ENCODE data around the gene RAN. TPM values are rescaled to one million over a fixed set of nuclear protein-coding genes. Genes with fewer than 3 reads are reported as not detected.

The RAN gene
- total RNA-seq, 4 donors from 2014 or later, result 105 to 296 (median 232) TPM

GRCh38 chr12:130829391-130830245, 42.2 kb upstream of the RAN start:
- Histone ChIP-seq H3K36me3 (no peaks in the 10 kb centered on the region), H3K27ac (no peak overlapping the region), H3K4me1 (peaks cover 6% of the 10 kb centered on the region), H3K27me3 (no peaks in the 10 kb centered on the region), H3K9me3 (no peaks in the 10 kb centered on the region), H3K4me3 (no peak overlapping the region)
- DNase-seq (ENCODE audit: low spot score in 2 of 2), result peak in 1 of 2 donors; percentile 67
- no peak for TF ChIP-seq POLR2AphosphoS5 (IDR thresholded peaks at IDR 0.05)
- TF ChIP-seq, protein P1, sequence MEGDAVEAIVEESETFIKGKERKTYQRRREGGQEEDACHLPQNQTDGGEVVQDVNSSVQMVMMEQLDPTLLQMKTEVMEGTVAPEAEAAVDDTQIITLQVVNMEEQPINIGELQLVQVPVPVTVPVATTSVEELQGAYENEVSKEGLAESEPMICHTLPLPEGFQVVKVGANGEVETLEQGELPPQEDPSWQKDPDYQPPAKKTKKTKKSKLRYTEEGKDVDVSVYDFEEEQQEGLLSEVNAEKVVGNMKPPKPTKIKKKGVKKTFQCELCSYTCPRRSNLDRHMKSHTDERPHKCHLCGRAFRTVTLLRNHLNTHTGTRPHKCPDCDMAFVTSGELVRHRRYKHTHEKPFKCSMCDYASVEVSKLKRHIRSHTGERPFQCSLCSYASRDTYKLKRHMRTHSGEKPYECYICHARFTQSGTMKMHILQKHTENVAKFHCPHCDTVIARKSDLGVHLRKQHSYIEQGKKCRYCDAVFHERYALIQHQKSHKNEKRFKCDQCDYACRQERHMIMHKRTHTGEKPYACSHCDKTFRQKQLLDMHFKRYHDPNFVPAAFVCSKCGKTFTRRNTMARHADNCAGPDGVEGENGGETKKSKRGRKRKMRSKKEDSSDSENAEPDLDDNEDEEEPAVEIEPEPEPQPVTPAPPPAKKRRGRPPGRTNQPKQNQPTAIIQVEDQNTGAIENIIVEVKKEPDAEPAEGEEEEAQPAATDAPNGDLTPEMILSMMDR (IDR thresholded peaks at IDR 0.05), result no peak
- TF ChIP-seq EP300 (IDR thresholded peaks at IDR 0.05), result no peak
- TF ChIP-seq POLR2A (IDR thresholded peaks at IDR 0.05), result no peak
- 71% methylated on average over 13 of the region's 17 CpGs for WGBS

DNA sequence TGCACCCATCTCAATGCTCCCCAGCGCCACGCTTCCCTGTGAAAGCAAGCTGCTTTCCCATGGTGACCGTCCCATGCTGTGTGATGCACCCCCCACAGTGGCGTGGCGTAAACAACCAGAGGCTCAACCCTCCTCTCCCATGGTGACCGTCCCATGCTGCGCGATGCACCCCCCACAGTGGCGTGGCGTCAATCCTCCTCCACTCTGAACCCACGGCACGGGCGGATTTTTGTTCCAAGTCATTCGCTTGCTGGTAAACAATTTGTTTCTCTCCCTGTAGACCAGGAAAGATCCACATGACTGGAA, 41.7 kb upstream of the RAN start:
- Histone ChIP-seq H3K4me1 (peaks cover 6% of the 10 kb centered on the region), H3K36me3 (no peaks in the 10 kb centered on the region), H3K27me3 (no peaks in the 10 kb centered on the region), H3K4me3 (no peak overlapping the region), H3K9me3 (no peaks in the 10 kb centered on the region), H3K27ac (no peak overlapping the region)
- TF ChIP-seq POLR2A (IDR thresholded peaks at IDR 0.05) (no peak), EP300 (IDR thresholded peaks at IDR 0.05) (no peak), POLR2AphosphoS5 (IDR thresholded peaks at IDR 0.05) (no peak)
- TF ChIP-seq, protein P1 (IDR thresholded peaks at IDR 0.05), result no peak
- WGBS, result 87% methylated on average over 14 of the region's 14 CpGs
- DNase-seq (ENCODE audit: low spot score in 2 of 2), result peak in 1 of 2 donors; percentile 77

DNA sequence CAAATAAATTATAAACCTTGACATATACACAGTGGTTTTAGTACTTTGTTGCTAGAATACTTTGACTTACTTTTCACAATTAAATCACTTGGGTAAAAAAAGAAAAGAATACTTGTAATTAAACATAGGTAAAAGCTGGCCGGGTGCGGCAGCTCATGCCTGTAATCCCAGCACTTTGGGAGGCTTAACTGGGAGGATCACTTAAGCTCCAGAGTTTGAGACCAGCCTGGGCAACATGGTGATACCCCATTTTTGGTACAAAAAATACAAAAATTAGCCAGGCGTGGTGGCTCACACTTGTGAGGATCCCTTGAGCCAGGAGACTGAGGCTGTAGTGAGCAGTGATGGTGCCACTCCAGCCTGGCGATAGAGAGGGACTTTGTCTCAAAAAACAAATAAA, 40.6 kb upstream of the RAN start:
- Histone ChIP-seq H3K27ac (no peak overlapping the region), H3K27me3 (no peaks in the 10 kb centered on the region), H3K4me3 (no peak overlapping the region), H3K4me1 (peaks cover 6% of the 10 kb centered on the region), H3K36me3 (no peaks in the 10 kb centered on the region), H3K9me3 (no peaks in the 10 kb centered on the region)
- peak in 1 of 2 donors; percentile 70 for DNase-seq (ENCODE audit: low spot score in 2 of 2)
- WGBS, result 97% methylated on average over 4 of the region's 4 CpGs
- TF ChIP-seq POLR2A (IDR thresholded peaks at IDR 0.05) (no peak), EP300 (IDR thresholded peaks at IDR 0.05) (no peak), POLR2AphosphoS5 (IDR thresholded peaks at IDR 0.05) (no peak)
- TF ChIP-seq, protein P1 (IDR thresholded peaks at IDR 0.05), result no peak

- Histone ChIP-seq H3K4me3 (no peak overlapping the region), H3K27ac (no peak overlapping the region), H3K27me3 (no peaks in the 10 kb centered on the region), H3K9me3 (no peaks in the 10 kb centered on the region), H3K4me1 (peaks cover 6% of the 10 kb centered on the region), H3K36me3 (no peaks in the 10 kb centered on the region)
- TF ChIP-seq, protein P1 (IDR thresholded peaks at IDR 0.05), result no peak
- TF ChIP-seq EP300 (IDR thresholded peaks at IDR 0.05) (no peak), POLR2A (IDR thresholded peaks at IDR 0.05) (no peak), POLR2AphosphoS5 (IDR thresholded peaks at IDR 0.05) (no peak)
- WGBS, result 91% methylated on average over 5 of the region's 5 CpGs
- peak in 1 of 2 donors; percentile 12 for DNase-seq (ENCODE audit: low spot score in 2 of 2)
Observed at GRCh38 chr12:130831876-130832405, 39.9 kb upstream of the RAN start.

GRCh38 chr12:130832561-130833209, 39.2 kb upstream of the RAN start:
- Histone ChIP-seq H3K36me3 (no peaks in the 10 kb centered on the region), H3K4me1 (peaks cover 6% of the 10 kb centered on the region), H3K27ac (no peak overlapping the region), H3K4me3 (no peak overlapping the region), H3K27me3 (no peaks in the 10 kb centered on the region), H3K9me3 (no peaks in the 10 kb centered on the region)
- DNase-seq (ENCODE audit: low spot score in 2 of 2), result peak in 1 of 2 donors; percentile 74
- 68% methylated on average over 17 of the region's 17 CpGs for WGBS
- TF ChIP-seq, protein P1 (IDR thresholded peaks at IDR 0.05), result no peak
- TF ChIP-seq EP300 (IDR thresholded peaks at IDR 0.05) (no peak), POLR2AphosphoS5 (IDR thresholded peaks at IDR 0.05) (no peak), POLR2A (IDR thresholded peaks at IDR 0.05) (no peak)
